Activated T-helper 17 cell treated with anti-CD3 and anti-CD28 coated beads, Interleukin-2, amount 50 U/mL, for 72 hours (primary cell): ENCODE measurements around the gene B3GNT7. TPM values are rescaled to one million over a fixed set of nuclear protein-coding genes. Genes with fewer than 3 reads are reported as not detected.

Experiments
- ATAC-seq: fragments of 150-1000 bp; cut with Tn5 transposase; replicated peaks from 2 replicates; pipeline ENCODE4 v1.10.0; 2021; ENCODE audit warnings: mild to moderate bottlenecking, moderate library complexity
- H3K27ac Mint-ChIP-seq: one replicate; pipeline ENCODE4 v1.8.0; 2022; ENCODE audit warnings: mixed read lengths
- H3K27me3 Mint-ChIP-seq: one replicate; pipeline ENCODE4 v1.8.0; 2022; ENCODE audit warnings: mixed read lengths
- H3K36me3 Mint-ChIP-seq: one replicate; pipeline ENCODE4 v1.8.0; 2022; ENCODE audit warnings: low read depth, mild to moderate bottlenecking, mixed read lengths
- H3K4me1 Mint-ChIP-seq: one replicate; pipeline ENCODE4 v1.8.0; 2022; ENCODE audit warnings: mixed read lengths
- H3K4me3 Mint-ChIP-seq: one replicate; pipeline ENCODE4 v1.8.0; 2022; ENCODE audit warnings: mild to moderate bottlenecking, mixed read lengths
- H3K9me3 Mint-ChIP-seq: one replicate; pipeline ENCODE4 v1.8.0; 2022; ENCODE audit warnings: mixed read lengths
- total RNA-seq, 2 donors: library from RNA; stranded (reverse); gene quantifications; one replicate each; pipeline ENCODE4 v1.2.3, GENCODE V29; 2022

B3GNT7 gene
- total RNA-seq, 2 donors from 2014 or later = 0.19 TPM; not detected in 1

GRCh38 chr2:231431606-231432005 lies 36.1 kb downstream of the B3GNT7 start:
- ATAC-seq = no peak
- Mint-ChIP-seq H3K4me3 (no peak overlapping the region), H3K27ac (no peak overlapping the region), H3K27me3 (peaks cover 5% of the 10 kb centered on the region), H3K36me3 (no peaks in the 10 kb centered on the region), H3K4me1 (no peaks in the 10 kb centered on the region), H3K9me3 (peaks cover 18% of the 10 kb centered on the region)

GRCh38 chr2:231433990-231434389 lies 38.5 kb downstream of the B3GNT7 start:
- Mint-ChIP-seq H3K9me3 (peaks cover 18% of the 10 kb centered on the region), H3K4me3 (no peak overlapping the region), H3K27ac (no peak overlapping the region), H3K4me1 (no peaks in the 10 kb centered on the region), H3K27me3 (peaks cover 5% of the 10 kb centered on the region), H3K36me3 (no peaks in the 10 kb centered on the region)
- peak; percentile 57 for ATAC-seq

- H3K9me3 Mint-ChIP-seq = peaks cover 2% of the 10 kb centered on the region
- H3K27me3 Mint-ChIP-seq = no peaks in the 10 kb centered on the region
- no peaks in the 10 kb centered on the region for H3K36me3 Mint-ChIP-seq
- no peaks in the 10 kb centered on the region for H3K4me1 Mint-ChIP-seq
- no peak overlapping the region for H3K27ac Mint-ChIP-seq
- no peak for ATAC-seq
- H3K4me3 Mint-ChIP-seq = no peak overlapping the region
Observed at GRCh38 chr2:231436957-231437356, 41.4 kb downstream of the B3GNT7 start.

- Mint-ChIP-seq H3K4me3 (no peak overlapping the region), H3K9me3 (no peaks in the 10 kb centered on the region), H3K36me3 (peaks cover 34% of the 10 kb centered on the region), H3K27ac (no peak overlapping the region), H3K27me3 (no peaks in the 10 kb centered on the region), H3K4me1 (no peaks in the 10 kb centered on the region)
- no peak for ATAC-seq
Observed at GRCh38 chr2:231449503-231450054, 54.1 kb downstream of the B3GNT7 start.

GRCh38 chr2:231450548-231450989 lies 55.1 kb downstream of the B3GNT7 start:
- H3K27me3 Mint-ChIP-seq = no peaks in the 10 kb centered on the region
- peaks cover 44% of the 10 kb centered on the region for H3K36me3 Mint-ChIP-seq
- peaks cover 5% of the 10 kb centered on the region for H3K4me1 Mint-ChIP-seq
- H3K9me3 Mint-ChIP-seq = no peaks in the 10 kb centered on the region
- no peak for ATAC-seq
- H3K27ac Mint-ChIP-seq = no peak overlapping the region
- no peak overlapping the region for H3K4me3 Mint-ChIP-seq

Other genes starting within 250 kb of the B3GNT7 start
- gene ARMC9, start 197.1 kb upstream of the B3GNT7 start, total RNA-seq = 1 to 10 TPM; 1.6 to 2.0 TPM
- gene NCL, start 68.8 kb downstream of the B3GNT7 start, total RNA-seq = 100 to 1,000 TPM; 476 to 986 TPM
- gene NMUR1, start 134.7 kb downstream of the B3GNT7 start, total RNA-seq = under 1 TPM; 0.15 to 0.21 TPM
- not detected for gene TEX44, start 197.2 kb downstream of the B3GNT7 start, total RNA-seq